Mammary epithelial cell (primary cell): ENCODE measurements around the gene CD200R1.

Source experiments
- CTCF ChIP-seq, 2 donors: IDR thresholded peaks in 1 of 2; conservative IDR thresholded peaks in 1 of 2; 2 replicates each; pipeline ENCODE4 v1.5.1; 2011 to 2012; ENCODE audit warnings: inconsistent platforms in 2 of 2, low read length in 2 of 2, mild to moderate bottlenecking in 2 of 2, control low read depth in 1 of 2, low read depth in 1 of 2; ENCODE audit not compliant: insufficient read depth in 1 of 2; ENCODE audit errors: extremely low read depth in 1 of 2
- EZH2 ChIP-seq: IDR thresholded peaks from 2 replicates; pipeline ENCODE4 v1.6.1; 2012; ENCODE audit warnings: low read length, inconsistent platforms, borderline replicate concordance

GRCh38 chr3:112966633-112967032 is 8.3 kb downstream of the CD200R1 start:
- no peak for TF ChIP-seq CTCF (conservative IDR thresholded peaks at IDR 0.05 in 1 of 2, IDR thresholded peaks at IDR 0.05 in 1 of 2; ENCODE audit: extremely low read depth in 1 of 2, insufficient read depth in 1 of 2, low read depth in 1 of 2, low read length in 2 of 2)
- no peak for TF ChIP-seq EZH2
